Left lung (tissue), 10 donors: ENCODE measurements around the gene HAGH. TPM values are rescaled to one million over a fixed set of nuclear protein-coding genes. Genes with fewer than 3 reads are reported as not detected.

Source experiments
- ATAC-seq: fragments of 200-7000 bp; cut with Tn5 transposase; one replicate; pipeline ENCODE4 v1.9.1; 2020; ENCODE audit warnings: moderate library complexity
- DNase-seq, 4 donors: peaks; one replicate each; pipeline ENCODE4 v3.0.0-alpha.2; 2013 to 2020
- H3K27ac ChIP-seq, 2 donors: fragments of 200-600 bp; sonication (generic) in 1 of 2; one replicate each; pipeline versions ENCODE4 v1.5.0 to v1.8.0; 2020 to 2021
- H3K27me3 ChIP-seq, 2 donors: fragments of 200-600 bp; sonication (generic) in 1 of 2; one replicate each; pipeline versions ENCODE4 v1.5.0 to v1.8.0; 2020 to 2021
- H3K36me3 ChIP-seq, 2 donors: fragments of 200-600 bp; sonication (generic) in 1 of 2; one replicate each; pipeline versions ENCODE4 v1.5.0 to v1.8.0; 2020 to 2021
- H3K4me1 ChIP-seq, 2 donors: fragments of 200-600 bp; one replicate each; pipeline ENCODE4 v1.8.0; 2021
- H3K4me3 ChIP-seq, 2 donors: fragments of 200-600 bp; sonication (generic) in 1 of 2; one replicate each; pipeline versions ENCODE4 v1.5.0 to v1.8.0; 2020 to 2021; ENCODE audit warnings: mild to moderate bottlenecking in 1 of 2
- H3K9me3 ChIP-seq, 2 donors: fragments of 200-600 bp; sonication (generic) in 1 of 2; one replicate each; pipeline versions ENCODE4 v1.5.0 to v1.8.0; 2020 to 2021
- CTCF ChIP-seq, 2 donors: fragments of 200-600 bp; sonication (generic) in 1 of 2; IDR thresholded peaks; one replicate each; pipeline versions ENCODE4 v1.5.0 to v1.8.0; 2021; ENCODE audit warnings: antibody characterized with exemption in 2 of 2
- intact Hi-C, 2 donors: fragments of 100-400 bp; cut with DNase I; formaldehyde crosslinking; loops; one replicate each; pipeline versions ENCODE4 v1.11.2 to v1.14.2; 2022
- polyA plus RNA-seq, 6 donors: library from polyadenylated mRNA; unstranded; fragments of 120-200 nt; gene quantifications; one replicate each; pipeline ENCODE4 v1.2.1, GENCODE V29; 2013; ENCODE audit not compliant: insufficient read length in 6 of 6
- total RNA-seq, 2 donors: library from RNA; stranded (reverse); fragmentation: NEBNext Ultra II Directional; extraction: Animal tissue kit (Norgen Biotek cat#: 25700); gene quantifications; one replicate each; pipeline ENCODE4 v1.2.1, GENCODE V29; 2021
- donor health status: DM: no; HTN: yes; CAD: no.
- donor health status: DM: no; HTN: no; CAD: no.

The HAGH gene
- total and polyA plus RNA-seq, 8 donors: 21.0 to 62.0 (median 26.7) TPM

GRCh38 chr16:1764971-1765370 lies 61.7 kb downstream of the HAGH start:
- Histone ChIP-seq H3K9me3 (no peaks in the 10 kb centered on the region), H3K27me3 (no peaks in the 10 kb centered on the region), H3K27ac (no peak overlapping the region), H3K36me3 (peaks cover 0 to 96% of the 10 kb centered on the region in 2 donors), H3K4me1 (peaks cover under 1 to 4% of the 10 kb centered on the region in 2 donors), H3K4me3 (no peak overlapping the region)
- ATAC-seq (no peak), DNase-seq (no peak)
- no peak for TF ChIP-seq CTCF (IDR thresholded peaks at IDR 0.05)
- intact Hi-C loops: no loop called here

GRCh38 chr16:1763521-1764511 lies 62.8 kb downstream of the HAGH start:
- Histone ChIP-seq H3K27me3 (no peaks in the 10 kb centered on the region), H3K27ac (no peak overlapping the region), H3K4me1 (no peaks in the 10 kb centered on the region), H3K36me3 (peaks cover 0 to 100% of the 10 kb centered on the region in 2 donors), H3K9me3 (no peaks in the 10 kb centered on the region), H3K4me3 (no peak overlapping the region)
- TF ChIP-seq CTCF (IDR thresholded peaks at IDR 0.05): no peak
- ATAC-seq (no peak), DNase-seq (no peak)
- intact Hi-C loops: no loop called here

- Histone ChIP-seq H3K9me3 (no peaks in the 10 kb centered on the region), H3K4me3 (no peak overlapping the region), H3K27me3 (no peaks in the 10 kb centered on the region), H3K4me1 (no peaks in the 10 kb centered on the region), H3K36me3 (peaks cover 0 to 100% of the 10 kb centered on the region in 2 donors), H3K27ac (no peak overlapping the region)
- ATAC-seq (no peak), DNase-seq (no peak)
- intact Hi-C loops: no loop called here
- no peak for TF ChIP-seq CTCF (IDR thresholded peaks at IDR 0.05)
Observed at GRCh38 chr16:1762879-1763520, 63.6 kb downstream of the HAGH start.

- no peak overlapping the region for H3K27ac ChIP-seq
- ATAC-seq (no peak), DNase-seq (no peak)
- TF ChIP-seq CTCF (IDR thresholded peaks at IDR 0.05): no peak
- no peaks in the 10 kb centered on the region for H3K27me3 ChIP-seq
- no peaks in the 10 kb centered on the region for H3K9me3 ChIP-seq
- peaks cover 0 to 100% of the 10 kb centered on the region in 2 donors for H3K36me3 ChIP-seq
- intact Hi-C loops: no loop called here
- no peaks in the 10 kb centered on the region for H3K4me1 ChIP-seq
- H3K4me3 ChIP-seq: no peak overlapping the region
Observed at GRCh38 chr16:1762196-1762878, 64.3 kb downstream of the HAGH start.
